ENCODE results near the gene BAIAP2. TPM values are rescaled to one million over a fixed set of nuclear protein-coding genes. Genes with fewer than 3 reads are reported as not detected.
A peak's percentile ranks its signal among the peaks of the same experiment; 100 is the strongest.

BAIAP2 gene
- total RNA-seq, 1 donor from 2014 or later = 119 TPM

DNA sequence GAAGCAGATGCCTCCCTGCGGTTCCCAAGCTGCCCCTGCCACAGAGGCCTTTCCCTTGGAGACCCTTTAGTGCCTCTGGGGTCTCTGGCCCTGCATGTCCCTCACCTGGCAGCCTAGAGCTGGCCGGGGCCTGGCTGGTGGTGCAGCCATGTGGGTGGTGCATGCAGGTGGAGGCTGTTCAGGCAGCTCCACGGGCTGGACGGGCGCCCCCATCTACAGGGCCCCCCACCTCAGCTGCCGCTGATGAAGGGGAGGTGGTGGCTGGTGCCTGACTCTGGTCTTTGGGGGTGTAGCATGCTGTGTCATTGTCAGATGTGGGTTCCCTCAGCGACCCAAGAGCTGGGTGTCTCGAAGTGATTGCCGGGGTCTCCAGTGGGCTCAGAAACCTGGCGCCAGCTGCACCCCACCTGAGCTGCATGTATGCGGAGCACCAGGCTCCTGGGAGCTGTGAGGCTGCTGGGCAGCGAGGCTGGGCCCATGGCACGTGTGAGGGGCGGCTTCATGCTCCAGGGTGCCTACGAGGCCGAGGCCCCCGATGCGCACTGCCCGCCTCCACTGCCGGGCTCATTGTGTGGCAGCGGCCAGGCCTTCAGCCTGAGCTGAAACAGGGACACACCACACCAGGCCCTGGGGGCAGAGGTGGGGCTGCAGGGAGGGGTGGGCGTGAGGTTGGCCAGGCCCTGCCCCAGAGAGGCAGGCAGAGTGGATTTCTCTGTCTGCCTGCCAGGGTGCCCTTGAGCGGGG is 57.0 kb downstream of the BAIAP2 start:
- TF ChIP-seq, protein P1, sequence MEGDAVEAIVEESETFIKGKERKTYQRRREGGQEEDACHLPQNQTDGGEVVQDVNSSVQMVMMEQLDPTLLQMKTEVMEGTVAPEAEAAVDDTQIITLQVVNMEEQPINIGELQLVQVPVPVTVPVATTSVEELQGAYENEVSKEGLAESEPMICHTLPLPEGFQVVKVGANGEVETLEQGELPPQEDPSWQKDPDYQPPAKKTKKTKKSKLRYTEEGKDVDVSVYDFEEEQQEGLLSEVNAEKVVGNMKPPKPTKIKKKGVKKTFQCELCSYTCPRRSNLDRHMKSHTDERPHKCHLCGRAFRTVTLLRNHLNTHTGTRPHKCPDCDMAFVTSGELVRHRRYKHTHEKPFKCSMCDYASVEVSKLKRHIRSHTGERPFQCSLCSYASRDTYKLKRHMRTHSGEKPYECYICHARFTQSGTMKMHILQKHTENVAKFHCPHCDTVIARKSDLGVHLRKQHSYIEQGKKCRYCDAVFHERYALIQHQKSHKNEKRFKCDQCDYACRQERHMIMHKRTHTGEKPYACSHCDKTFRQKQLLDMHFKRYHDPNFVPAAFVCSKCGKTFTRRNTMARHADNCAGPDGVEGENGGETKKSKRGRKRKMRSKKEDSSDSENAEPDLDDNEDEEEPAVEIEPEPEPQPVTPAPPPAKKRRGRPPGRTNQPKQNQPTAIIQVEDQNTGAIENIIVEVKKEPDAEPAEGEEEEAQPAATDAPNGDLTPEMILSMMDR (IDR thresholded peaks at IDR 0.05) = no peak
- Histone ChIP-seq H3K36me3 (peaks cover 30% of the 10 kb centered on the region), H3K4me3 (no peak overlapping the region), H3K27ac (peak overlapping the region; percentile 41), H3K9me3 (no peaks in the 10 kb centered on the region), H3K27me3 (ENCODE audit: low read depth) (no peaks in the 10 kb centered on the region), H3K4me1 (peaks cover 62% of the 10 kb centered on the region)
- ATAC-seq = no peak
- intact Hi-C loops (cut with DNase I) = no loop called here
- DNase-seq = no peak

DNA sequence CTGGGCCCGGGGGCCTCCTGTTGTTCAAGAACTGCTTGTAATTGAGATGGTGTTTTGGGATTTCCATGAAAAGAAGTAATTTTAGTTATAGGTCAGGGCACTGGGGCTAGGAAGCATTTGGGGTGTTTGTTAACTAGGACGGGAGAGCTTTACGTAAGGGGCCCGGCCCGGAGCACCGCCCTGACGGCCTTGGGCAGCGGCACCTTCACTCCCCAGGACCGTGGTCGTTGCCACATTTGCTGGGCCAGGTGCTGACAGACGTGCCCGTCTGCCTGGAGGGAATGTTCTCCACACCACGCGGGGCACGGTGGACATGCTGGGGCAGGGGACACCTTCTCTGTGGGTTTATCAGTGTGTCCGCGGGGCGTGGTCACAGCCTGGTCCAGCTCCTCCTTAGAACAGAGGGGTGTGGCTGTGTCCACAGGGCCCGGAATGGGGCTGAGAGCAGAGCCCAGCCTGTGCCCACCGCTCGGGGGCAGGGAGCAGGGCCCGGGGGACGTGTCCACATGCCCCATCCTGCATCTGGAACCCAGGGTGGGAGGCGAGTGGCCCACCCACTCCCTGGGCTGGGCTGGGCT is 57.7 kb downstream of the BAIAP2 start:
- intact Hi-C loops (cut with DNase I) = no loop called here
- H3K36me3 ChIP-seq = peaks cover 23% of the 10 kb centered on the region
- no peaks in the 10 kb centered on the region for H3K27me3 ChIP-seq (ENCODE audit: low read depth)
- TF ChIP-seq, protein P1 (IDR thresholded peaks at IDR 0.05) = no peak
- peak overlapping the region; percentile 41 for H3K27ac ChIP-seq
- no peaks in the 10 kb centered on the region for H3K9me3 ChIP-seq
- no peak for ATAC-seq
- H3K4me3 ChIP-seq = no peak overlapping the region
- no peak for DNase-seq
- H3K4me1 ChIP-seq = peaks cover 62% of the 10 kb centered on the region

GRCh38 chr17:81093619-81094508 is 58.9 kb downstream of the BAIAP2 start:
- intact Hi-C loops (cut with DNase I) = no loop called here
- Histone ChIP-seq H3K9me3 (no peaks in the 10 kb centered on the region), H3K27me3 (ENCODE audit: low read depth) (no peaks in the 10 kb centered on the region), H3K36me3 (peaks cover 11% of the 10 kb centered on the region), H3K27ac (peak overlapping the region; percentile 49), H3K4me1 (peaks cover 68% of the 10 kb centered on the region), H3K4me3 (no peak overlapping the region)
- no peak for ATAC-seq
- TF ChIP-seq, protein P1 (IDR thresholded peaks at IDR 0.05) = no peak
- DNase-seq = no peak

DNA sequence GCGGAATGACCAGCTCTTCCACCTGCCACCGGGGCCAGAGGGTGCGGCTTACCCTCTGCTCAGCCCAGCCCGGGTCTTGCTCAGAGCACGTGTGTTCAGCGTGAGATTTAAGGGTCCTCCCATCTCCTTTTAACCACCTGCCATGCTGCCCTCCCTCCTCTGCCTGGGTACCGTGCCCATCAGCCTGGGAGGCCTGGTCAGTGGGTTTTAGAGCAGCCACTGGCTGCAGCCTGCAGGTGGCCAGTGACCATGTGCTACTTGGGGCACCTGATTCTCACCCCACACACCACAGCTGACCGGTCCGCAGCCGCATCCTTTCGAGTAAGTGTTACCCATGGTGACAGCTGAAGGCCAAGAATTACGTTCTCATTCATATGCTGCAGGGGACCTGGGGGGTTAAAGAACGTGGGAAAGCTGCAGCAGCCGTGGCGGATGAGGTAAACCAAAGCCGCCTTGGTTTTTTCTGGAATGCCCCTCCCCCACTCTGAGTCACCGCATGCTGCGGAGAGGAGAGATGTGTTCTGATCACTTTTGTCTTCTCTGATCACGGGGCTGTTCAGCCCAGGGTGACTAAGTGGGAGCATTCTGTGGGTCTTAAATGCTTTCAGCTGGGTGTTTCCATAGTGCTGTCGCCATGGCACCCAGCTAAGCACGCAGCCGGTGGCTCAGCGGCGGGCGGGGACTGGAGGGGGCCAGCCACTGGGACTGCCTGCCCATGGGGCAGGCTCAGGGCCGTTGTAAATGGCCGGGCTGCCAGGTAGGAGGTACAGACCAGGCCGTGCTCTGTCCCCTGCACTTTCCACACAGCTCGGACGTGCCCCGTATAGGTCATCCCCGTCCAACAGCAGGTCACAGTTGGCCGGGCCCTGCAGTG is 59.8 kb downstream of the BAIAP2 start:
- ATAC-seq (peak; percentile 2 to 47), DNase-seq (no peak)
- TF ChIP-seq, protein P1 (IDR thresholded peaks at IDR 0.05) = no peak
- Histone ChIP-seq H3K4me1 (peaks cover 66% of the 10 kb centered on the region), H3K36me3 (peaks cover 11% of the 10 kb centered on the region), H3K4me3 (no peak overlapping the region), H3K27me3 (ENCODE audit: low read depth) (no peaks in the 10 kb centered on the region), H3K27ac (peak overlapping the region; percentile 49), H3K9me3 (no peaks in the 10 kb centered on the region)
- intact Hi-C loops (cut with DNase I) = no loop called here

DNA sequence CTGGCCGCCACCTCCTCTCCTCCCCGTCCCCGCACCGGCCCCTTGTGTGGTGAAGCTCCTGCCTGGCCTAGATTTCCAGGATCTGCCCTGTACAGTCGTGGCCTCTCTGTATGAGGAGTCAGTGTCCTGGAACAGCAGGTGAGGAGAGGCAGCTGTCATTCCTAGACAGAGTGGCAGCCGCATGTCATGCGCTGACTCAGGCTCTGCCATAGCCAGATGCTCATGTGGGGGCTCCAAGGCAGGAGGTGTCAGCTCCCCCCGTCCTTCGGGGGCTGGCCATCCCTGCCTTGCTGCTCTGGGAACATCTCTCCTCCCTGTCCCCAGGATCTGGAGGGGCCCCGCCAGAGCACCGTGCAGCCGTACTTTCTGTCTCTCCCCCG is 60.4 kb downstream of the BAIAP2 start:
- Histone ChIP-seq H3K9me3 (no peaks in the 10 kb centered on the region), H3K27me3 (ENCODE audit: low read depth) (no peaks in the 10 kb centered on the region), H3K36me3 (peaks cover 17% of the 10 kb centered on the region), H3K4me1 (peaks cover 59% of the 10 kb centered on the region), H3K27ac (peak overlapping the region; percentile 49), H3K4me3 (no peak overlapping the region)
- DNase-seq = no peak
- no peak for ATAC-seq
- intact Hi-C loops (cut with DNase I) = no loop called here
- TF ChIP-seq, protein P1 (IDR thresholded peaks at IDR 0.05) = no peak

All from lower lobe of right lung (tissue), 2 donors.